Esophagus muscularis mucosa (tissue), 4 donors: Measurements from ENCODE around the gene SIPA1L3.

Source experiments
- EP300 ChIP-seq: sonication (generic); formaldehyde crosslinking; IDR thresholded peaks from one replicate; pipeline ENCODE4 v1.6.1; 2017; ENCODE audit warnings: antibody characterized with exemption
- POLR2AphosphoS5 ChIP-seq, 2 donors: sonication (generic); formaldehyde crosslinking; IDR thresholded peaks; one replicate each; pipeline ENCODE4 v1.6.1; 2017; ENCODE audit warnings: antibody characterized with exemption in 2 of 2
- TF ChIP-seq, protein P1 (sequence below), 3 experiments: fragments of 200-600 bp in 2 of 3; fragments of 450-650 bp in 1 of 3; sonication (generic) in 2 of 3; IDR thresholded peaks; one replicate each; pipeline ENCODE4 v1.5.1; 2017 to 2019; ENCODE audit warnings: antibody characterized with exemption in 3 of 3, mild to moderate bottlenecking in 2 of 3, moderate library complexity in 1 of 3

DNA sequence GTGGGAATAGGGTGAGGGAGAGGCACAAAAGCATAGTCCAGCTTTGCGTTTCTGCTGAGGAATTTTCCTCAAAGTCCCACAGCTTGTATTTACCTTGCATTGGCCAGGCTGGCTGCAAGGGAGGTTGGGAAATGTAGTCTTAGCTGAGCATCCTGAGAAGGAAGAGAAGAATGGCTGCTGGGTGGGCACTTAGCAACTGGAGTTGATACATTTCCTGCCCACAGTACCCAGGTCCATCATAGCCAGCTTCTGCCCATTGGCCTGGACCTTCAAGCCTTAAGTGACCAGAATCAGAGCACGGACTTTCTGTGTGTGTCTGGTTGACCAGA, 112.4 kb downstream of the SIPA1L3 start:
- TF ChIP-seq, protein P1, sequence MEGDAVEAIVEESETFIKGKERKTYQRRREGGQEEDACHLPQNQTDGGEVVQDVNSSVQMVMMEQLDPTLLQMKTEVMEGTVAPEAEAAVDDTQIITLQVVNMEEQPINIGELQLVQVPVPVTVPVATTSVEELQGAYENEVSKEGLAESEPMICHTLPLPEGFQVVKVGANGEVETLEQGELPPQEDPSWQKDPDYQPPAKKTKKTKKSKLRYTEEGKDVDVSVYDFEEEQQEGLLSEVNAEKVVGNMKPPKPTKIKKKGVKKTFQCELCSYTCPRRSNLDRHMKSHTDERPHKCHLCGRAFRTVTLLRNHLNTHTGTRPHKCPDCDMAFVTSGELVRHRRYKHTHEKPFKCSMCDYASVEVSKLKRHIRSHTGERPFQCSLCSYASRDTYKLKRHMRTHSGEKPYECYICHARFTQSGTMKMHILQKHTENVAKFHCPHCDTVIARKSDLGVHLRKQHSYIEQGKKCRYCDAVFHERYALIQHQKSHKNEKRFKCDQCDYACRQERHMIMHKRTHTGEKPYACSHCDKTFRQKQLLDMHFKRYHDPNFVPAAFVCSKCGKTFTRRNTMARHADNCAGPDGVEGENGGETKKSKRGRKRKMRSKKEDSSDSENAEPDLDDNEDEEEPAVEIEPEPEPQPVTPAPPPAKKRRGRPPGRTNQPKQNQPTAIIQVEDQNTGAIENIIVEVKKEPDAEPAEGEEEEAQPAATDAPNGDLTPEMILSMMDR (IDR thresholded peaks at IDR 0.05) = no peak
- TF ChIP-seq POLR2AphosphoS5 (IDR thresholded peaks at IDR 0.05) (no peak), EP300 (no peak)
